ENCODE measurements around the gene TRIM5.
"Not testable (repeated sequence)": the region's sequence is repeated elsewhere in the genome, so short reads cannot be mapped to it uniquely, and the experiment has no call there.

DNA sequence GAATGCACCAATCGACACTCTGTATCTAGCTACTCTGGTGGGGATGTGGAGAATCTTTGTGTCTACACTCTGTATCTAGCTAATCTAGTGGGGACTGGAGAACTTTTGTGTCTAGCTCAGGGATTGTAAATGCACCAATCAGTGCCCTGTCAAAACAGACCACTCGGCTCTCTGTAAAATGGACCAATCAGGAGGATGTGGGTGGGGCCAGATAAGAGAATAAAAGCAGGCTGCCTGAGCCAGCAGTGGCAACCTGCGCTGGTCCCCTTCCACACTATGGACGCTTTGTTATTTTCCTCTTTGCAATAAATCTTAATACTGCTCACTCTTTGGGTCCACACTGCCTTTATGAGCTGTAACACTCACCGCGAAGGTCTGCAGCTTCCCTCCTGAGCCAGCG lies 1.3 kb downstream of the TRIM5 start:
- not testable (repeated sequence) for TF ChIP-seq CTCF (IDR thresholded peaks at IDR 0.05); ZFX (IDR thresholded peaks at IDR 0.05; ENCODE audit: borderline replicate concordance)

Measured in 22Rv1 (cell line).